HEK293 (cell line): ENCODE data around the gene MTCP1.

ENCODE experiments used
- CTCF ChIP-seq: fragments of 450-650 bp; formaldehyde crosslinking; IDR thresholded peaks from 2 replicates; pipeline ENCODE4 v1.5.1; 2016; ENCODE audit warnings: missing biosample characterization, missing genetic modification characterization
- YY1 ChIP-seq: fragments of 450-650 bp; formaldehyde crosslinking; IDR thresholded peaks from 2 replicates; pipeline ENCODE4 v1.5.1; 2018; ENCODE audit warnings: missing biosample characterization, missing genetic modification characterization

- no peak for TF ChIP-seq YY1 (tag by site-specific recombination)
- TF ChIP-seq CTCF (tag by site-specific recombination), result no peak
Measured at GRCh38 chrX:155113097-155113496, 42.2 kb upstream of the MTCP1 start.
